ENCODE measurements around the gene HSDL1.

DNA sequence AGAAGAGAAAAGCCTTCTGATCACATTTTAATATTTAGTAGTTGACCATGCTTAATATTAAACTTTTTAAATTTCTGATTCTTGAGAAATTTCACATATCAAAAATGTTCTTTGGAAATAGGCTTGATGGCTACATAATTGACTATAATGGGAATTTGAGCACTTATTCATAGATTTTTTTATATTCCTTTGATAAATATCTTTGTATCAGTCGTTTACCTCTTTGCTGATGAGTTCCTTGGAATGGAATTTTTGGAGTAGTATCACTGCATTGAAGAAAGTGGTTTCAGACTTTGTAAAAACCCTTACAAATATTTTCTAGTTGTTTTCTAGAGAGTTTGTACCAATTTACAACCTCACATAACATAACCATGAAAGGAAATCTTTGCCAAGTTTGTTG, 14.8 kb upstream of the HSDL1 start:
- TF ChIP-seq, protein P1, sequence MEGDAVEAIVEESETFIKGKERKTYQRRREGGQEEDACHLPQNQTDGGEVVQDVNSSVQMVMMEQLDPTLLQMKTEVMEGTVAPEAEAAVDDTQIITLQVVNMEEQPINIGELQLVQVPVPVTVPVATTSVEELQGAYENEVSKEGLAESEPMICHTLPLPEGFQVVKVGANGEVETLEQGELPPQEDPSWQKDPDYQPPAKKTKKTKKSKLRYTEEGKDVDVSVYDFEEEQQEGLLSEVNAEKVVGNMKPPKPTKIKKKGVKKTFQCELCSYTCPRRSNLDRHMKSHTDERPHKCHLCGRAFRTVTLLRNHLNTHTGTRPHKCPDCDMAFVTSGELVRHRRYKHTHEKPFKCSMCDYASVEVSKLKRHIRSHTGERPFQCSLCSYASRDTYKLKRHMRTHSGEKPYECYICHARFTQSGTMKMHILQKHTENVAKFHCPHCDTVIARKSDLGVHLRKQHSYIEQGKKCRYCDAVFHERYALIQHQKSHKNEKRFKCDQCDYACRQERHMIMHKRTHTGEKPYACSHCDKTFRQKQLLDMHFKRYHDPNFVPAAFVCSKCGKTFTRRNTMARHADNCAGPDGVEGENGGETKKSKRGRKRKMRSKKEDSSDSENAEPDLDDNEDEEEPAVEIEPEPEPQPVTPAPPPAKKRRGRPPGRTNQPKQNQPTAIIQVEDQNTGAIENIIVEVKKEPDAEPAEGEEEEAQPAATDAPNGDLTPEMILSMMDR (IDR thresholded peaks at IDR 0.05; ENCODE audit: control extremely low read depth in 1 of 3, insufficient read depth in 1 of 3, low read depth in 1 of 3, low read length in 3 of 3): no peak
- TF ChIP-seq, protein P2, sequence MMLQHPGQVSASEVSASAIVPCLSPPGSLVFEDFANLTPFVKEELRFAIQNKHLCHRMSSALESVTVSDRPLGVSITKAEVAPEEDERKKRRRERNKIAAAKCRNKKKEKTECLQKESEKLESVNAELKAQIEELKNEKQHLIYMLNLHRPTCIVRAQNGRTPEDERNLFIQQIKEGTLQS (IDR thresholded peaks at IDR 0.05; ENCODE audit: insufficient read depth, low read depth, low read length): no peak
- TF ChIP-seq, protein P3, sequence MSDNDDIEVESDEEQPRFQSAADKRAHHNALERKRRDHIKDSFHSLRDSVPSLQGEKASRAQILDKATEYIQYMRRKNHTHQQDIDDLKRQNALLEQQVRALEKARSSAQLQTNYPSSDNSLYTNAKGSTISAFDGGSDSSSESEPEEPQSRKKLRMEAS (IDR thresholded peaks at IDR 0.05): no peak
- no peak for TF ChIP-seq CHD1 (IDR thresholded peaks at IDR 0.05; ENCODE audit: low read depth, low read length)
- no peak for TF ChIP-seq TCF12 (IDR thresholded peaks at IDR 0.05; ENCODE audit: low read depth, low read length)
- no peak for TF ChIP-seq JUND (IDR thresholded peaks at IDR 0.05; ENCODE audit: low read length)
- TF ChIP-seq EP300 (IDR thresholded peaks at IDR 0.05; ENCODE audit: borderline replicate concordance in 1 of 2, low read depth in 2 of 2, low read length in 2 of 2): no peak
- TF ChIP-seq NRF1 (IDR thresholded peaks at IDR 0.05; ENCODE audit: low read depth, low read length): no peak
- no peak for TF ChIP-seq RXRA (IDR thresholded peaks at IDR 0.05; ENCODE audit: insufficient read depth, low read depth, low read length)
- TF ChIP-seq, protein P4, sequence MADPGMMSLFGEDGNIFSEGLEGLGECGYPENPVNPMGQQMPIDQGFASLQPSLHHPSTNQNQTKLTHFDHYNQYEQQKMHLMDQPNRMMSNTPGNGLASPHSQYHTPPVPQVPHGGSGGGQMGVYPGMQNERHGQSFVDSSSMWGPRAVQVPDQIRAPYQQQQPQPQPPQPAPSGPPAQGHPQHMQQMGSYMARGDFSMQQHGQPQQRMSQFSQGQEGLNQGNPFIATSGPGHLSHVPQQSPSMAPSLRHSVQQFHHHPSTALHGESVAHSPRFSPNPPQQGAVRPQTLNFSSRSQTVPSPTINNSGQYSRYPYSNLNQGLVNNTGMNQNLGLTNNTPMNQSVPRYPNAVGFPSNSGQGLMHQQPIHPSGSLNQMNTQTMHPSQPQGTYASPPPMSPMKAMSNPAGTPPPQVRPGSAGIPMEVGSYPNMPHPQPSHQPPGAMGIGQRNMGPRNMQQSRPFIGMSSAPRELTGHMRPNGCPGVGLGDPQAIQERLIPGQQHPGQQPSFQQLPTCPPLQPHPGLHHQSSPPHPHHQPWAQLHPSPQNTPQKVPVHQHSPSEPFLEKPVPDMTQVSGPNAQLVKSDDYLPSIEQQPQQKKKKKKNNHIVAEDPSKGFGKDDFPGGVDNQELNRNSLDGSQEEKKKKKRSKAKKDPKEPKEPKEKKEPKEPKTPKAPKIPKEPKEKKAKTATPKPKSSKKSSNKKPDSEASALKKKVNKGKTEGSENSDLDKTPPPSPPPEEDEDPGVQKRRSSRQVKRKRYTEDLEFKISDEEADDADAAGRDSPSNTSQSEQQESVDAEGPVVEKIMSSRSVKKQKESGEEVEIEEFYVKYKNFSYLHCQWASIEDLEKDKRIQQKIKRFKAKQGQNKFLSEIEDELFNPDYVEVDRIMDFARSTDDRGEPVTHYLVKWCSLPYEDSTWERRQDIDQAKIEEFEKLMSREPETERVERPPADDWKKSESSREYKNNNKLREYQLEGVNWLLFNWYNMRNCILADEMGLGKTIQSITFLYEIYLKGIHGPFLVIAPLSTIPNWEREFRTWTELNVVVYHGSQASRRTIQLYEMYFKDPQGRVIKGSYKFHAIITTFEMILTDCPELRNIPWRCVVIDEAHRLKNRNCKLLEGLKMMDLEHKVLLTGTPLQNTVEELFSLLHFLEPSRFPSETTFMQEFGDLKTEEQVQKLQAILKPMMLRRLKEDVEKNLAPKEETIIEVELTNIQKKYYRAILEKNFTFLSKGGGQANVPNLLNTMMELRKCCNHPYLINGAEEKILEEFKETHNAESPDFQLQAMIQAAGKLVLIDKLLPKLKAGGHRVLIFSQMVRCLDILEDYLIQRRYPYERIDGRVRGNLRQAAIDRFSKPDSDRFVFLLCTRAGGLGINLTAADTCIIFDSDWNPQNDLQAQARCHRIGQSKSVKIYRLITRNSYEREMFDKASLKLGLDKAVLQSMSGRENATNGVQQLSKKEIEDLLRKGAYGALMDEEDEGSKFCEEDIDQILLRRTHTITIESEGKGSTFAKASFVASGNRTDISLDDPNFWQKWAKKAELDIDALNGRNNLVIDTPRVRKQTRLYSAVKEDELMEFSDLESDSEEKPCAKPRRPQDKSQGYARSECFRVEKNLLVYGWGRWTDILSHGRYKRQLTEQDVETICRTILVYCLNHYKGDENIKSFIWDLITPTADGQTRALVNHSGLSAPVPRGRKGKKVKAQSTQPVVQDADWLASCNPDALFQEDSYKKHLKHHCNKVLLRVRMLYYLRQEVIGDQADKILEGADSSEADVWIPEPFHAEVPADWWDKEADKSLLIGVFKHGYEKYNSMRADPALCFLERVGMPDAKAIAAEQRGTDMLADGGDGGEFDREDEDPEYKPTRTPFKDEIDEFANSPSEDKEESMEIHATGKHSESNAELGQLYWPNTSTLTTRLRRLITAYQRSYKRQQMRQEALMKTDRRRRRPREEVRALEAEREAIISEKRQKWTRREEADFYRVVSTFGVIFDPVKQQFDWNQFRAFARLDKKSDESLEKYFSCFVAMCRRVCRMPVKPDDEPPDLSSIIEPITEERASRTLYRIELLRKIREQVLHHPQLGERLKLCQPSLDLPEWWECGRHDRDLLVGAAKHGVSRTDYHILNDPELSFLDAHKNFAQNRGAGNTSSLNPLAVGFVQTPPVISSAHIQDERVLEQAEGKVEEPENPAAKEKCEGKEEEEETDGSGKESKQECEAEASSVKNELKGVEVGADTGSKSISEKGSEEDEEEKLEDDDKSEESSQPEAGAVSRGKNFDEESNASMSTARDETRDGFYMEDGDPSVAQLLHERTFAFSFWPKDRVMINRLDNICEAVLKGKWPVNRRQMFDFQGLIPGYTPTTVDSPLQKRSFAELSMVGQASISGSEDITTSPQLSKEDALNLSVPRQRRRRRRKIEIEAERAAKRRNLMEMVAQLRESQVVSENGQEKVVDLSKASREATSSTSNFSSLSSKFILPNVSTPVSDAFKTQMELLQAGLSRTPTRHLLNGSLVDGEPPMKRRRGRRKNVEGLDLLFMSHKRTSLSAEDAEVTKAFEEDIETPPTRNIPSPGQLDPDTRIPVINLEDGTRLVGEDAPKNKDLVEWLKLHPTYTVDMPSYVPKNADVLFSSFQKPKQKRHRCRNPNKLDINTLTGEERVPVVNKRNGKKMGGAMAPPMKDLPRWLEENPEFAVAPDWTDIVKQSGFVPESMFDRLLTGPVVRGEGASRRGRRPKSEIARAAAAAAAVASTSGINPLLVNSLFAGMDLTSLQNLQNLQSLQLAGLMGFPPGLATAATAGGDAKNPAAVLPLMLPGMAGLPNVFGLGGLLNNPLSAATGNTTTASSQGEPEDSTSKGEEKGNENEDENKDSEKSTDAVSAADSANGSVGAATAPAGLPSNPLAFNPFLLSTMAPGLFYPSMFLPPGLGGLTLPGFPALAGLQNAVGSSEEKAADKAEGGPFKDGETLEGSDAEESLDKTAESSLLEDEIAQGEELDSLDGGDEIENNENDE (IDR thresholded peaks at IDR 0.05; ENCODE audit: insufficient replicate concordance, low read length): no peak
- no peak for TF ChIP-seq SUZ12 (IDR thresholded peaks at IDR 0.05; ENCODE audit: low read length)
- no peak for TF ChIP-seq POLR2A (IDR thresholded peaks at IDR 0.05; ENCODE audit: control extremely low read depth in 1 of 2, low read depth in 2 of 2, low read length in 2 of 2)
- no peak for TF ChIP-seq POLR2AphosphoS5 (IDR thresholded peaks at IDR 0.05; ENCODE audit: low read depth, low read length)
- no peak for TF ChIP-seq CBX5 (IDR thresholded peaks at IDR 0.05; ENCODE audit: low read depth, low read length)
